DOHH2 (cell line): ENCODE data around the gene IVL.

Experiments used
- CTCF ChIP-seq: fragments of 200-600 bp; sonication (generic); IDR thresholded peaks from one replicate; pipeline ENCODE4 v1.5.1; 2014; ENCODE audit warnings: antibody characterized with exemption, mild to moderate bottlenecking, low read depth, low read length; ENCODE audit not compliant: poor library complexity, severe bottlenecking
- EZH2phosphoT487 ChIP-seq: fragments of 200-600 bp; sonication (generic); IDR thresholded peaks from 2 replicates; pipeline ENCODE4 v1.6.1; 2017; ENCODE audit warnings: borderline replicate concordance, mild to moderate bottlenecking, antibody characterized with exemption, low read length, moderate library complexity, mixed read lengths

GRCh38 chr1:152926091-152926490, 17.7 kb downstream of the IVL start:
- TF ChIP-seq CTCF (peak; percentile 24), EZH2phosphoT487 (no peak)
